Endothelial cell of umbilical vein (primary cell): ENCODE results near the gene TNFSF12. TPM values are rescaled to one million over a fixed set of nuclear protein-coding genes. Genes with fewer than 3 reads are reported as not detected.

Experiments
- BruUV-seq: library from RNA; stranded (reverse); fragments of 400-500 nt; replicated peaks from 2 replicates; lab custom pipeline; 2021; lab: Mats Ljungman, UMichigan
- CTCF ChIA-PET: fragments of 300-600, 350-600 bp; sonication (Branson Sonifier 250); formaldehyde crosslinking; loops from one replicate; lab custom pipeline; 2021; ENCODE audit warnings: antibody characterized with exemption, inconsistent platforms; lab: Charles Lee
- POLR2A ChIA-PET: fragments of 300-600, 350-600 bp; sonication (Branson Sonifier 250); formaldehyde crosslinking; loops from one replicate; lab custom pipeline; 2021; ENCODE audit warnings: antibody characterized with exemption, inconsistent platforms; lab: Charles Lee
- DNase-seq: peaks from one replicate; pipeline ENCODE4 v3.0.0-alpha.2; 2011; ENCODE audit warnings: low read depth, low spot score
- FAIRE-seq: peaks from 2 replicates; lab custom pipeline; 2011; peaks lifted over from hg19 to GRCh38; lab: Jason Lieb, UNC
- H2AFZ ChIP-seq: 2 replicates; pipeline ENCODE4 v1.6.0; 2012; ENCODE audit warnings: low read depth, low read length, control low read depth, inconsistent platforms
- H3K27ac ChIP-seq: 2 replicates; pipeline ENCODE4 v1.5.1; 2011; ENCODE audit warnings: low read depth, mild to moderate bottlenecking, control low read depth, low read length, moderate library complexity; ENCODE audit not compliant: insufficient read depth
- H3K27me3 ChIP-seq, 2 experiments: 2 replicates each; pipeline versions ENCODE4 v1.6.0 to v1.6.1; 2011; ENCODE audit warnings: low read length in 2 of 2, mixed read lengths in 1 of 2; ENCODE audit not compliant: control insufficient read depth in 2 of 2, insufficient read depth in 2 of 2
- H3K36me3 ChIP-seq, 2 experiments: 2 replicates in 1 of 2; 3 replicates in 1 of 2; pipeline ENCODE4 v1.5.1; 2011; ENCODE audit warnings: low read length in 2 of 2, mild to moderate bottlenecking in 1 of 2, moderate library complexity in 1 of 2; ENCODE audit not compliant: control insufficient read depth in 2 of 2, insufficient read depth in 2 of 2; ENCODE audit errors: extremely low read depth in 1 of 2
- H3K4me1 ChIP-seq: 3 replicates; pipeline ENCODE4 v1.5.1; 2011; ENCODE audit warnings: mild to moderate bottlenecking, low read length; ENCODE audit not compliant: control insufficient read depth, insufficient read depth; ENCODE audit errors: extremely low read depth
- H3K4me2 ChIP-seq: 2 replicates; pipeline ENCODE4 v1.6.1; 2011; ENCODE audit warnings: low read length, control low read depth, mixed read lengths; ENCODE audit not compliant: insufficient read depth
- H3K4me3 ChIP-seq, 3 experiments: fragments of 200-600 bp in 1 of 3; sonication (generic), shearing (Covaris generic) in 1 of 3; replicated peaks in 1 of 3; 2 replicates each; pipeline ENCODE4 v1.5.1; 2011 to 2016; ENCODE audit warnings: control low read depth in 3 of 3, low read length in 3 of 3, mild to moderate bottlenecking in 2 of 3, inconsistent platforms in 1 of 3, low read depth in 1 of 3, moderate library complexity in 1 of 3; ENCODE audit not compliant: insufficient read depth in 1 of 3
- H3K79me2 ChIP-seq: 2 replicates; pipeline ENCODE4 v1.6.0; 2012; ENCODE audit warnings: low read length, inconsistent platforms; ENCODE audit not compliant: control insufficient read depth, insufficient read depth
- H3K9ac ChIP-seq: replicated peaks from 2 replicates; pipeline ENCODE3; 2011; ENCODE audit warnings: low read length, control low read depth; ENCODE audit not compliant: insufficient read depth; ENCODE audit errors: extremely low read depth
- H3K9me1 ChIP-seq: replicated peaks from 3 replicates; pipeline ENCODE4 v1.6.0; 2011; ENCODE audit warnings: mild to moderate bottlenecking, low read length; ENCODE audit not compliant: control insufficient read depth, insufficient read depth; ENCODE audit errors: extremely low read depth
- H3K9me3 ChIP-seq: replicated peaks from 2 replicates; pipeline ENCODE4 v1.5.1; 2012; ENCODE audit warnings: low read length, inconsistent platforms; ENCODE audit not compliant: control insufficient read depth, insufficient read depth
- H4K20me1 ChIP-seq: replicated peaks from 2 replicates; pipeline ENCODE3; 2011; ENCODE audit warnings: mild to moderate bottlenecking, low read length; ENCODE audit not compliant: control insufficient read depth, insufficient read depth; ENCODE audit errors: extremely low read depth
- GATA2 ChIP-seq: IDR thresholded peaks from 2 replicates; pipeline ENCODE4 v1.7.0; 2011; ENCODE audit warnings: low read depth, mild to moderate bottlenecking, moderate library complexity, mixed read lengths, low read length; ENCODE audit not compliant: insufficient read length, insufficient read depth
- JUN ChIP-seq: IDR thresholded peaks from 2 replicates; pipeline ENCODE4 v1.6.1; 2011; ENCODE audit warnings: borderline replicate concordance, low read depth; ENCODE audit not compliant: insufficient read length, insufficient read depth
- POLR2A ChIP-seq: IDR thresholded peaks from 2 replicates; pipeline ENCODE4 v1.6.1; 2012; ENCODE audit warnings: low read depth, mild to moderate bottlenecking, control low read depth, low read length
- dilution Hi-C: fragments of 300-500 bp; cut with MboI; formaldehyde crosslinking; loops from one replicate; pipeline ENCODE4 v1.15.0; 2019; ENCODE audit warnings: low sequenced_read_pairs; ENCODE audit not compliant: extremely low pct_ligation_motif_present
- intact Hi-C: fragments of 100-400 bp; cut with micrococcal nuclease; formaldehyde crosslinking; loops from one replicate; pipeline ENCODE4 v1.10.0; 2022
- polyA plus RNA-seq, 4 experiments: library from polyadenylated mRNA; depleted of rRNA in 3 of 4; stranded (reverse) in 3 of 4; unstranded in 1 of 4; fragments of >200 nt; gene quantifications; 2 replicates each; pipeline versions ENCODE4 v1.2.1 to v1.2.3, GENCODE V29; 2011 to 2012; ENCODE audit warnings: missing spikeins in 1 of 4
- total RNA-seq: library from RNA; stranded (reverse); gene quantifications from 2 replicates; pipeline ENCODE4 v1.2.3, GENCODE V29; 2021
- TF ChIP-seq, protein P1 (sequence below), 2 donors: IDR thresholded peaks; 1 replicate in 1 of 2; 2 replicates in 1 of 2; pipeline ENCODE4 v1.5.1; 2011; ENCODE audit warnings: low read length in 2 of 2, mild to moderate bottlenecking in 2 of 2, moderate library complexity in 2 of 2, control low read depth in 1 of 2, inconsistent platforms in 1 of 2, low read depth in 1 of 2; ENCODE audit not compliant: insufficient read depth in 1 of 2; ENCODE audit errors: extremely low read depth in 1 of 2

Gene TNFSF12
- total and polyA plus RNA-seq, 2 donors (not counting 3 experiments of a cell fraction or from before 2014, with no cell fraction given) = 28.4 to 39.4 TPM

DNA sequence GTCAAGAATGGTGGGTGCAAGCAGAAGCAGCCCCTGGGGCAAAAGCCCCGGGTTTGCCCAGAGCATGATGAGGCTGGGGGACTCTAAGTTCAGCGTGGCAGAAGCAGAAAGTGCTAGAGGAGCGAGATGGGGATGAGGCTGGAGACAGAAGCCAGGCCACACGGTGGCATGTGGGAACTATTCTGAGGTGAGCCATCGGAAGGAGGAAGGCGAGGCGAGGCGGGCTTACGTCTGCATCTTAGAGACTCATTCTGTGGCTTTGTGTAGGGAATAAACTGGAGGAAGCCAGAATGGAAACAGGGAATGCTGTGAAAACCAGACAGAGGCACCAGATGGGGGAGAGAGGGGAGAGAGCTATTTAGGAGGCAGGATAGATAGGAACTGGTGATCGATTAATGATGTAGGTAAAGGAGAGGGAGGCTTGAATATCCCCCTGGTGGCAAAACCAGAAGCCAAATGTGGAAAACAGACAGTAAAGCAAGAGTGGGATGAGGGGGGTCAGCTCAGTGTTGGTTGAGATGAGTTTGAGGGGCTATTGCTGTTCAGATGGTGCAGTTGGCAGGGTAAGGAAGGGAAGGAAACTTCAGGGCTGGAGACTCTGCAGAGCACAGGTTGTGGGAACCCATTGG lies 6.6 kb downstream of the TNFSF12 start:
- no TSS peak for BruUV-seq
- dilution Hi-C loops = no loop called here
- POLR2A ChIA-PET = interaction anchor here (0.6 to 0.7 kb wide), 2 partner anchors 19 to 48 kb away, joined by 3 to 5 read pairs; no protein-coding TSS in a partner anchor

More for the DNA sequence above, 6.6 kb downstream of the TNFSF12 start:
- no peak for DNase-seq
- no peaks in the 10 kb centered on the region for H3K9me3 ChIP-seq
- TF ChIP-seq JUN (no peak), GATA2 (no peak), POLR2A (no peak)
- TF ChIP-seq, protein P1, sequence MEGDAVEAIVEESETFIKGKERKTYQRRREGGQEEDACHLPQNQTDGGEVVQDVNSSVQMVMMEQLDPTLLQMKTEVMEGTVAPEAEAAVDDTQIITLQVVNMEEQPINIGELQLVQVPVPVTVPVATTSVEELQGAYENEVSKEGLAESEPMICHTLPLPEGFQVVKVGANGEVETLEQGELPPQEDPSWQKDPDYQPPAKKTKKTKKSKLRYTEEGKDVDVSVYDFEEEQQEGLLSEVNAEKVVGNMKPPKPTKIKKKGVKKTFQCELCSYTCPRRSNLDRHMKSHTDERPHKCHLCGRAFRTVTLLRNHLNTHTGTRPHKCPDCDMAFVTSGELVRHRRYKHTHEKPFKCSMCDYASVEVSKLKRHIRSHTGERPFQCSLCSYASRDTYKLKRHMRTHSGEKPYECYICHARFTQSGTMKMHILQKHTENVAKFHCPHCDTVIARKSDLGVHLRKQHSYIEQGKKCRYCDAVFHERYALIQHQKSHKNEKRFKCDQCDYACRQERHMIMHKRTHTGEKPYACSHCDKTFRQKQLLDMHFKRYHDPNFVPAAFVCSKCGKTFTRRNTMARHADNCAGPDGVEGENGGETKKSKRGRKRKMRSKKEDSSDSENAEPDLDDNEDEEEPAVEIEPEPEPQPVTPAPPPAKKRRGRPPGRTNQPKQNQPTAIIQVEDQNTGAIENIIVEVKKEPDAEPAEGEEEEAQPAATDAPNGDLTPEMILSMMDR (IDR thresholded peaks at IDR 0.05; ENCODE audit: extremely low read depth in 1 of 2, insufficient read depth in 1 of 2, low read depth in 1 of 2, low read length in 2 of 2) = peak in 1 of 2 donors; percentile 16
- CTCF ChIA-PET = interaction anchor here (0.8 to 4.7 kb wide), 4 partner anchors 32 to 510 kb away, joined by 3 to 25 read pairs (median 4); no protein-coding TSS in a partner anchor
- no peak overlapping the region for H3K4me3 ChIP-seq
- peaks cover 18% of the 10 kb centered on the region for H3K4me1 ChIP-seq
- no peak overlapping the region for H2AFZ ChIP-seq
- no peaks in the 10 kb centered on the region for H3K36me3 ChIP-seq
- intact Hi-C loops = no loop called here
- H3K9me1 ChIP-seq = no peaks in the 10 kb centered on the region
- FAIRE-seq = no peak
- no peaks in the 10 kb centered on the region for H3K79me2 ChIP-seq
- H3K9ac ChIP-seq = no peak overlapping the region
- no peak overlapping the region for H3K27ac ChIP-seq
- no peak overlapping the region for H3K4me2 ChIP-seq
- H3K27me3 ChIP-seq = no peaks in the 10 kb centered on the region
- no peaks in the 10 kb centered on the region for H4K20me1 ChIP-seq
